ENCODE results near the gene MED20. TPM values are rescaled to one million over a fixed set of nuclear protein-coding genes. Genes with fewer than 3 reads are reported as not detected.

MED20 gene
- total RNA-seq, 1 experiment from 2014 or later, result 42.4 TPM

DNA sequence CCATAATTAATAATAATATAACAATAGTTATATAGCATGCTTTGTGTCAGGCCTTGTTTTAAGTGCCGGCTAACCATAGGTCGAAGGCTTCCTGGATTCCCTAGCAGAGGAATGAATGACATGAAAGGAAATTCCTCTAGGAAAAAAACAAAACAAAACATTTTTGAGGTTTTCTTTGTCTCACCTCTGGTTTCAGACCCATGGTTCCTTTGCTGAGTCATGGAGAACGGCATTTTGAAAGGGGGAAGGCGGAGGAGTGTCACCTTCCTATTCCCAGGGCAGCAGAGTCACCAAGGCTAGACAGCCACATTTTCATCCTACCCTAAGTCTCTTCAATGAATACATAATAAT lies 46.0 kb upstream of the MED20 start:
- DNase-seq (ENCODE audit: low spot score), result peak; percentile 17
- H3K36me3 Mint-ChIP-seq, result no peaks in the 10 kb centered on the region
- ChIA-PET CTCF (interaction anchor here (0.5 to 2.5 kb wide), 6 partner anchors 26 to 1803 kb away, joined by 3 to 13 read pairs (median 4); partner anchors contain the start of genes BYSL, CCND3 and MED20), POLR2A (no interaction called here)
- H3K27ac Mint-ChIP-seq, result peak overlapping the region; percentile 80
- peaks cover 4% of the 10 kb centered on the region; the same call in 1 of the 2 replicates for H3K9me3 Mint-ChIP-seq
- H3K4me1 Mint-ChIP-seq, result peaks cover 49% of the 10 kb centered on the region
- no peaks in the 10 kb centered on the region for H3K27me3 Mint-ChIP-seq (ENCODE audit: low read depth)
- TF ChIP-seq USF2 (CRISPR knock-in tag; IDR thresholded peaks at IDR 0.05), result no peak
- no peak for TF ChIP-seq NR1H2 (CRISPR knock-in tag; IDR thresholded peaks at IDR 0.05)
- no peak for TF ChIP-seq HMGA2 (CRISPR knock-in tag; IDR thresholded peaks at IDR 0.05)
- 0 out of 2 replicates have a peak, but pooled peaks have one; percentile 17 for TF ChIP-seq PRDM15 (CRISPR knock-in tag; IDR thresholded peaks at IDR 0.05)
- TF ChIP-seq NR3C1 (CRISPR knock-in tag; conservative IDR thresholded peaks at IDR 0.05; ENCODE audit: low read depth), result no peak
- TF ChIP-seq NFE2L1 (CRISPR knock-in tag; IDR thresholded peaks at IDR 0.05), result peak; percentile 60; the same call in 1 of the 2 replicates
- TF ChIP-seq SOX15 (CRISPR knock-in tag; IDR thresholded peaks at IDR 0.05), result no peak
- TF ChIP-seq ZNF425 (CRISPR knock-in tag; conservative IDR thresholded peaks at IDR 0.05), result no peak
- TF ChIP-seq GRHL2 (CRISPR knock-in tag; IDR thresholded peaks at IDR 0.05; ENCODE audit: insufficient replicate concordance, severe bottlenecking), result no peak
- TF ChIP-seq, protein P1, sequence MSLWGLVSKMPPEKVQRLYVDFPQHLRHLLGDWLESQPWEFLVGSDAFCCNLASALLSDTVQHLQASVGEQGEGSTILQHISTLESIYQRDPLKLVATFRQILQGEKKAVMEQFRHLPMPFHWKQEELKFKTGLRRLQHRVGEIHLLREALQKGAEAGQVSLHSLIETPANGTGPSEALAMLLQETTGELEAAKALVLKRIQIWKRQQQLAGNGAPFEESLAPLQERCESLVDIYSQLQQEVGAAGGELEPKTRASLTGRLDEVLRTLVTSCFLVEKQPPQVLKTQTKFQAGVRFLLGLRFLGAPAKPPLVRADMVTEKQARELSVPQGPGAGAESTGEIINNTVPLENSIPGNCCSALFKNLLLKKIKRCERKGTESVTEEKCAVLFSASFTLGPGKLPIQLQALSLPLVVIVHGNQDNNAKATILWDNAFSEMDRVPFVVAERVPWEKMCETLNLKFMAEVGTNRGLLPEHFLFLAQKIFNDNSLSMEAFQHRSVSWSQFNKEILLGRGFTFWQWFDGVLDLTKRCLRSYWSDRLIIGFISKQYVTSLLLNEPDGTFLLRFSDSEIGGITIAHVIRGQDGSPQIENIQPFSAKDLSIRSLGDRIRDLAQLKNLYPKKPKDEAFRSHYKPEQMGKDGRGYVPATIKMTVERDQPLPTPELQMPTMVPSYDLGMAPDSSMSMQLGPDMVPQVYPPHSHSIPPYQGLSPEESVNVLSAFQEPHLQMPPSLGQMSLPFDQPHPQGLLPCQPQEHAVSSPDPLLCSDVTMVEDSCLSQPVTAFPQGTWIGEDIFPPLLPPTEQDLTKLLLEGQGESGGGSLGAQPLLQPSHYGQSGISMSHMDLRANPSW (CRISPR knock-in tag; conservative IDR thresholded peaks at IDR 0.05; ENCODE audit: low read depth), result no peak
- TF ChIP-seq, protein P2, sequence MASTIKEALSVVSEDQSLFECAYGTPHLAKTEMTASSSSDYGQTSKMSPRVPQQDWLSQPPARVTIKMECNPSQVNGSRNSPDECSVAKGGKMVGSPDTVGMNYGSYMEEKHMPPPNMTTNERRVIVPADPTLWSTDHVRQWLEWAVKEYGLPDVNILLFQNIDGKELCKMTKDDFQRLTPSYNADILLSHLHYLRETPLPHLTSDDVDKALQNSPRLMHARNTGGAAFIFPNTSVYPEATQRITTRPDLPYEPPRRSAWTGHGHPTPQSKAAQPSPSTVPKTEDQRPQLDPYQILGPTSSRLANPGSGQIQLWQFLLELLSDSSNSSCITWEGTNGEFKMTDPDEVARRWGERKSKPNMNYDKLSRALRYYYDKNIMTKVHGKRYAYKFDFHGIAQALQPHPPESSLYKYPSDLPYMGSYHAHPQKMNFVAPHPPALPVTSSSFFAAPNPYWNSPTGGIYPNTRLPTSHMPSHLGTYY (CRISPR knock-in tag; IDR thresholded peaks at IDR 0.05), result no peak
- no peak for TF ChIP-seq E2F4 (CRISPR knock-in tag; IDR thresholded peaks at IDR 0.05; ENCODE audit: borderline replicate concordance, low read depth)
- TF ChIP-seq, protein P3, sequence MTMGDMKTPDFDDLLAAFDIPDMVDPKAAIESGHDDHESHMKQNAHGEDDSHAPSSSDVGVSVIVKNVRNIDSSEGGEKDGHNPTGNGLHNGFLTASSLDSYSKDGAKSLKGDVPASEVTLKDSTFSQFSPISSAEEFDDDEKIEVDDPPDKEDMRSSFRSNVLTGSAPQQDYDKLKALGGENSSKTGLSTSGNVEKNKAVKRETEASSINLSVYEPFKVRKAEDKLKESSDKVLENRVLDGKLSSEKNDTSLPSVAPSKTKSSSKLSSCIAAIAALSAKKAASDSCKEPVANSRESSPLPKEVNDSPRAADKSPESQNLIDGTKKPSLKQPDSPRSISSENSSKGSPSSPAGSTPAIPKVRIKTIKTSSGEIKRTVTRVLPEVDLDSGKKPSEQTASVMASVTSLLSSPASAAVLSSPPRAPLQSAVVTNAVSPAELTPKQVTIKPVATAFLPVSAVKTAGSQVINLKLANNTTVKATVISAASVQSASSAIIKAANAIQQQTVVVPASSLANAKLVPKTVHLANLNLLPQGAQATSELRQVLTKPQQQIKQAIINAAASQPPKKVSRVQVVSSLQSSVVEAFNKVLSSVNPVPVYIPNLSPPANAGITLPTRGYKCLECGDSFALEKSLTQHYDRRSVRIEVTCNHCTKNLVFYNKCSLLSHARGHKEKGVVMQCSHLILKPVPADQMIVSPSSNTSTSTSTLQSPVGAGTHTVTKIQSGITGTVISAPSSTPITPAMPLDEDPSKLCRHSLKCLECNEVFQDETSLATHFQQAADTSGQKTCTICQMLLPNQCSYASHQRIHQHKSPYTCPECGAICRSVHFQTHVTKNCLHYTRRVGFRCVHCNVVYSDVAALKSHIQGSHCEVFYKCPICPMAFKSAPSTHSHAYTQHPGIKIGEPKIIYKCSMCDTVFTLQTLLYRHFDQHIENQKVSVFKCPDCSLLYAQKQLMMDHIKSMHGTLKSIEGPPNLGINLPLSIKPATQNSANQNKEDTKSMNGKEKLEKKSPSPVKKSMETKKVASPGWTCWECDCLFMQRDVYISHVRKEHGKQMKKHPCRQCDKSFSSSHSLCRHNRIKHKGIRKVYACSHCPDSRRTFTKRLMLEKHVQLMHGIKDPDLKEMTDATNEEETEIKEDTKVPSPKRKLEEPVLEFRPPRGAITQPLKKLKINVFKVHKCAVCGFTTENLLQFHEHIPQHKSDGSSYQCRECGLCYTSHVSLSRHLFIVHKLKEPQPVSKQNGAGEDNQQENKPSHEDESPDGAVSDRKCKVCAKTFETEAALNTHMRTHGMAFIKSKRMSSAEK (CRISPR knock-in tag; IDR thresholded peaks at IDR 0.05; ENCODE audit: borderline replicate concordance), result no peak
- TF ChIP-seq ZNF138 (CRISPR knock-in tag; conservative IDR thresholded peaks at IDR 0.05), result no peak
- no peak overlapping the region for H3K4me3 Mint-ChIP-seq
- no peak for ATAC-seq
